Activated CD4-positive, CD25-positive, alpha-beta regulatory T cell treated with anti-CD3 and anti-CD28 coated beads, Interleukin-2, amount 50 U/mL, for 72 hours (primary cell): ENCODE measurements around the gene MYCBP.
A peak's percentile ranks its signal among the peaks of the same experiment; 100 is the strongest.
"Not testable (repeated sequence)": the region's sequence is repeated elsewhere in the genome, so short reads cannot be mapped to it uniquely, and the experiment has no call there.

Experiments
- DNase-seq: peaks from one replicate; pipeline ENCODE4 v3.0.0; 2021

Gene MYCBP

GRCh38 chr1:38865112-38865715 is 7.9 kb downstream of the MYCBP start:
- no peak for DNase-seq

DNA sequence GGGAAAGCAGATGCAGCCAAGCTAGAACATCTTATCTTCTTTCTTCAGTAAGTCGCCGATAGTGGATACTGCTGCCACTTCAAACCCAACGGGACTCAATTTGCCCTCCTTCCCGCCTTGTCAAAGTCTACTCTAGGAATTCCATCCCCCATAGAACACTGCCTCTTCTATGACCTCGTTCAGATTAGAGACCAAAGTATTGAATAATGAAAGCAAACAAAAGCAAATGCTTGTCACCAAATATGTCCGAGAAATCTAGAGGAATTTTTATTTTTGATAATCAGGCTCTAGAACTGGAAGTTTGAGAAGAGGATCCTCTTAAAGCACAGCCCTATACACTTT is 12.7 kb downstream of the MYCBP start:
- no peak for DNase-seq

GRCh38 chr1:38859561-38860453 is 13.3 kb downstream of the MYCBP start, which contains the start of gene RRAGC:
Gene RRAGC (minus strand): TSS chr1:38859772. CDS start chr1:38859646, 126 bp downstream.
- DNase-seq: peak; percentile 99

GRCh38 chr1:38858833-38859560 is 14.2 kb downstream of the MYCBP start:
- DNase-seq: peak; percentile 63

DNA sequence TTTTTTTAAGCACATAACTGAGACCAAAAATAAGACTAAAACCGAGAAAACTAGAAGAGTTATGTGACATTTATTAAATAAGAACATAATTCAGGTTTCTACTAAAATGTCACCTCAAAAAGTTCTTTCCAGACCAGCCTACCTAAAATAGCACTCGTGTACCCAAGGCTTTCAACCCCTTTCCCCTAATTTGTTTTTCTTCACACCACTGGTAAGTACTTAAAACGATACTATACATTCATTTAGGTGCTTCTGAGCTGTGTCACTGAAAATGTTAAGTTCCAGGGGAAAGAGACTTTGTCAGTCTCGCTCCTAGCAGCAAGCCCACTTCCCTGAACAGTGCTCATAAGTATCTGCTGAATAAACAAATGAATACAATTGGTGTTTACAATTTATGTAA is 20.4 kb downstream of the MYCBP start:
- DNase-seq: no peak

DNA sequence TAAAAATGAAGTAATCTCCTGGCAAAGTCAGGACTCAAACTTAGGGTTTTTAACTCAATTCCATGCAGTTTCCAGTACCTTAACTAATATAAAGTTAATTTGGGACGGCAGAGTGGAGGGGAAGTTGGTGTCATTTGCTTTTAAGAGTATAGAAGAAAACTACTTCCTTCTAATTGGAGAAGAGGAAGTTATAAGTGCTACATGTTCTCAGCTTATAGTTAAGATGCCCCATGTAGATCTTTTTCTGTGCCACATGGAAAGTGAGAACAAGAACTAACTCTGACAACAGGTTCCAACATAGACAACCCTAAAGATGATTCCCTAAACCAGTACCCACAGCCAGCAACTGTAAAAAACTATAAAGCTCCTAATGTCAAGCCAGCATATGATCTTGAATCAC is 25.1 kb downstream of the MYCBP start:
- no peak for DNase-seq

GRCh38 chr1:38846210-38846609 is 26.9 kb downstream of the MYCBP start:
- no peak for DNase-seq

DNA sequence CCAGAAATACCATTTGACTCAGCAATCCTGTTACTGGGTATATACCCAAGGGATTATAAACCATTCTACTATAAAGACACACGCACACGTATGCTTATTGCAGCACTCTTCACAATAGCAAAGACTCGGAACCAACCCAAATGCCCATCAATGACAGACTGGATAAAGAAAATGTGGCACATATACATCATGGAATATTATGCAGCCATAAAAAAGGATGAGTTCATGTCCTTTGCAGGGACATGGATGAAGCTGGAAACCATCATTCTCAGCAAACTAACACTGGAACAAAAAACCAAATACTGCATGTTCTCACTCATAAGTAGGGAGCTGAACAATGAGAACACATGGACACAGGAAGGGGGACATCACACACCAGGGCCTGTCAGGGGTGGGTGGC is 28.1 kb downstream of the MYCBP start:
- not testable (repeated sequence) for DNase-seq

- DNase-seq: no peak
Measured at GRCh38 chr1:38840281-38840680, 32.9 kb downstream of the MYCBP start.

- no peak for DNase-seq
Measured at GRCh38 chr1:38839363-38839762, 33.8 kb downstream of the MYCBP start.

GRCh38 chr1:38836316-38836715 is 36.8 kb downstream of the MYCBP start:
- not testable (repeated sequence) for DNase-seq

GRCh38 chr1:38834937-38835827 is 38.0 kb downstream of the MYCBP start:
- no peak for DNase-seq

- DNase-seq: no peak
Measured at GRCh38 chr1:38834221-38834782, 38.8 kb downstream of the MYCBP start.

DNA sequence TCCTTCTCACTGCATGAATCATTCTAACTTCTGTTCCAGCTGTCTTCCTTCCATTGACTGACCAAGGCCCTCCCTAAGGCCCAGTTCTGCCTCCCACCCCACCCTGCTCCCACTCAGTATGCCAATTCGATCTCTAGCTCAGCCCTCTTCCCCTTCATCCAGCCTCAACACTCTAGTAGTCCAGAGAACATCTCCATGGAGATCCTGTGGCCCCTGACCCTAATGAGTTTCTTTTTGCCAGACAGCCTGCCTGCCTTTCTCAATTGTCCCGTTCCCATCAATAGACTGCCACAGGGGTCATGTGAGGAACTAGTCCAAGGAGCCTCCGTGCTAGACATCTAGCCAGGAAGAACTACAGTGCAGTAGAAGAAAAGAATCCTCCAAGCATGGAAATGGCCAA is 40.0 kb downstream of the MYCBP start:
- DNase-seq: no peak

- no peak for DNase-seq
Measured at GRCh38 chr1:38832370-38832734, 40.8 kb downstream of the MYCBP start.

DNA sequence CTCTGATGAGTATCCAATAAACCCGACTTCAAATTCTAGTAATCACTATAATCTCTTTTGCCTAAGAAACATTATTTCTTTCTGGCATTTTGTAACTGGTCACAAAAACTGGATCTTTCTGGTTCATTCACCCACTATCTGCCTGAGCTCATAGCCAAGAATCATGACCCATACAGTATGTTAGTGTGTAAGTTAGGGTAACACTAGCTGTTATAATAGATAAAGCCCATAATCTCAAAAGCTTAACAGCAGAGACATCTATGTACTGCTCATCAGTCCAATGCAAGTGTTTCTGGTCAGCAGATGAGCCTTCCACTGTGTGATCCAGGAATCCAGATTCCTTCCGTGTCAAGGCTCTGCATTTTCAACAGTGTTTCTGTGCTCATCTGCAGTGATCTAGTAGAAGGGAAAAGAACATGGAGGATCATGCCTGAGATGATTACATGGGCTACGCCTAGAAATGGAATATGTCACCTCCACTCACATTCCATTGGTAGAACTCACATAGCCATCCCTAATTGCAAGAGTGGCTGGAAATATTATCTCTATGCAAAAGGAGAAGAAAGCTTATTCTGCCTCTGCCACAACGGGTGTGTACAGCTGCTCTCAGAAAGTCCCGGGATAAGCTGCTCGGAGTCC is 41.3 kb downstream of the MYCBP start:
- DNase-seq: no peak

DNA sequence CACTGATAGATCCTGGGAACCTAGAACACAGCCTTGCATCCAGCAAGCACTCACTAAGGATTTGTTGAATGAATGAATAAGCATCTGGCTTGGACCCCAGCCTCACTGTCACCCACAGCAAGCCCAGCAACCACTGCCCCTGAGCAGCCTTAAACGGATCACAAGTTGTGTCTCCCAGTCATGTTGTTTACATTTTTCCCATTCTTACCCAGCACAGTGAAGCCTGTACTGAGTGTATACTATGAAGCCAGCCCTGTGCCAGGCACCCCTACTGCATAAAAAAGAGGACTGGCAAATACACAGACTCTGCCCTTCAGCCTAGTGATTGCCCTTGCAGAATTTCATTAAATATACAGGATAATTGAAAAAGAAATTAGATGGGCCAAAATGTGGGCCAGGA is 43.8 kb downstream of the MYCBP start:
- DNase-seq: no peak

DNA sequence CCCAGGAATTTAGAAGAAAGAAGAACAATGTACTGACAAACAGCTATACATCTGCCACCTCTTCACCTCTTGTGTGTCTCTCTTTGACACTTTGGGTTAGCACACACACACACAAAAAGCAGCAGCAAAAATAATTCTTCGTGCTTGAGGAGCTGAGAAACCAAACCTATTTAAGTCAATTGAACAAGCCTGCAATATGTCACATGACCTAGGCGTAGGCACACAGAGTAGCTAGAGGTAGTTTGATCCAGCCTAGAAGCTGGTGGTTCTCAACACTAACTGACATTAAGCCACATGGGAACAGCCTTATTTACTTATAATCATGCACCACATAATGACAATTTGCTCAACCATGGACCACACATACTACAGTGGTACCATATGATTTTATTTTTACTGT is 45.8 kb downstream of the MYCBP start:
- no peak for DNase-seq

GRCh38 chr1:38826886-38827285 is 46.3 kb downstream of the MYCBP start:
- no peak for DNase-seq

DNA sequence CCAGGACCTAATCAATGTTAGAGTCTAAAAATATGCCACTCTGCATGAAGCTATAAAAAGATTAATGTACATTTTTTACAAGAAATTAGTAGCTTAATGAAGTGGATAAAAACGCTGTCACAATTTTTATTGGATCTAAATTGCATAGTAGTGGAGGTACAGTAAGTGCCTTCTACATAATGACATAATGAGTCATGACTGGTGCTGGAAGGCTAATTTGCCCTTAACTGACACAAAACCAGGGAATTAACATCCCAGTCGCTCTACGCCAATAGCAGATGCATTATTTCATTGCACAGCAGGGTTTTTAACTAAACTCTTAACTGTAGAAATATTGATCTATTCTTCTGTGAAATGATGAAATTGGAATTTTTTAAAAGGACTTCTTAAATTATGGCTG is 46.9 kb downstream of the MYCBP start:
- no peak for DNase-seq

- DNase-seq: no peak
Measured at GRCh38 chr1:38820860-38821259, 52.3 kb downstream of the MYCBP start.

DNA sequence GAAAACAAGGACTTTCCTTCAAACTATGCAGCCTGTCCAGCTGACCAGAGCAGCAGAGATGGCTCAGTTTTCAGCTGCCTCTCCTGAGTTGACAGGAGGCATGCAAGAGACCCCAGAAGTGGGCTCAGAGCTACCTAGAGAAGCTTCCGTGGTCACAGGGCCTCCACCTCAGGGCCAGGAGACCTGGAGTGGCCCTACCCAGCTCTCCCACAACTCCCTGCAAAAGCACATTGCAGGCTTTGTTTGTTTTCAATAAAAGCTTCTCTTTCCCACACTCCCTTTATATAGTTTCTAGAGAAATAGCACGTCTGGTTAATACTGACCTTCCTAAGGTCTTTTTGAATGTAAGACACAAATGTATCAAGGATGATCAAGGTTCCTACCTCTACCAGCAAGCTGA is 53.6 kb downstream of the MYCBP start:
- DNase-seq: no peak
